ACC112 (cell line): Measurements from ENCODE around the gene HPS4.

ENCODE experiments used
- H2AFZ ChIP-seq: fragments of 200-600 bp; sonication (generic); one replicate; pipeline ENCODE4 v1.6.0; 2017; ENCODE audit warnings: antibody characterized with exemption, low read length; ENCODE audit not compliant: unreplicated experiment
- H3K27ac ChIP-seq: fragments of 200-600 bp; sonication (generic); 2 replicates; pipeline ENCODE4 v1.5.1; 2014; ENCODE audit warnings: low read depth, mild to moderate bottlenecking, antibody characterized with exemption, low read length, moderate library complexity
- H3K27me3 ChIP-seq: fragments of 200-600 bp; sonication (generic); 2 replicates; pipeline ENCODE4 v1.6.1; 2014; ENCODE audit warnings: mild to moderate bottlenecking, antibody characterized with exemption, low read length, moderate library complexity, mixed read lengths; ENCODE audit not compliant: insufficient read depth
- H3K36me3 ChIP-seq: fragments of 200-600 bp; sonication (generic); 2 replicates; pipeline ENCODE4 v1.6.1; 2016; ENCODE audit warnings: mild to moderate bottlenecking, antibody characterized with exemption, low read length, moderate library complexity, mixed read lengths; ENCODE audit not compliant: insufficient read depth
- H3K4me1 ChIP-seq: fragments of 200-600 bp; sonication (generic); one replicate; pipeline ENCODE4 v1.6.1; 2016; ENCODE audit warnings: low read length, mixed read lengths; ENCODE audit not compliant: insufficient read depth, unreplicated experiment, control insufficient read depth
- H3K4me3 ChIP-seq: fragments of 200-600 bp; sonication (generic); 2 replicates; pipeline ENCODE4 v1.5.1; 2014; ENCODE audit warnings: mild to moderate bottlenecking, low read depth, low read length
- H3K79me2 ChIP-seq: fragments of 200-600 bp; sonication (generic); one replicate; pipeline ENCODE4 v1.6.0; 2016; ENCODE audit warnings: low read length; ENCODE audit not compliant: control insufficient read depth, unreplicated experiment, insufficient read depth

Gene HPS4

GRCh38 chr22:26516503-26516902 lies 32.9 kb upstream of the HPS4 start:
- no peak overlapping the region for H2AFZ ChIP-seq
- H3K79me2 ChIP-seq, result peaks cover 16% of the 10 kb centered on the region
- H3K4me1 ChIP-seq, result peaks cover 13% of the 10 kb centered on the region
- no peak overlapping the region for H3K27ac ChIP-seq
- H3K36me3 ChIP-seq, result no peaks in the 10 kb centered on the region
- no peaks in the 10 kb centered on the region for H3K27me3 ChIP-seq
- no peak overlapping the region for H3K4me3 ChIP-seq

GRCh38 chr22:26515931-26516330 lies 32.3 kb upstream of the HPS4 start:
- H3K36me3 ChIP-seq, result no peaks in the 10 kb centered on the region
- no peak overlapping the region for H3K27ac ChIP-seq
- peaks cover 16% of the 10 kb centered on the region for H3K4me1 ChIP-seq
- no peak overlapping the region for H3K4me3 ChIP-seq
- no peak overlapping the region for H2AFZ ChIP-seq
- no peaks in the 10 kb centered on the region for H3K27me3 ChIP-seq
- H3K79me2 ChIP-seq, result peaks cover 21% of the 10 kb centered on the region

GRCh38 chr22:26514419-26515161 lies 31.0 kb upstream of the HPS4 start:
- Histone ChIP-seq H3K4me3 (no peak overlapping the region), H3K79me2 (peaks cover 28% of the 10 kb centered on the region), H3K4me1 (peaks cover 18% of the 10 kb centered on the region), H3K27me3 (no peaks in the 10 kb centered on the region), H3K27ac (no peak overlapping the region), H2AFZ (no peak overlapping the region), H3K36me3 (no peaks in the 10 kb centered on the region)

GRCh38 chr22:26513838-26514237 lies 30.3 kb upstream of the HPS4 start:
- Histone ChIP-seq H3K27ac (no peak overlapping the region), H3K27me3 (no peaks in the 10 kb centered on the region), H3K36me3 (no peaks in the 10 kb centered on the region), H3K79me2 (peaks cover 28% of the 10 kb centered on the region), H2AFZ (no peak overlapping the region), H3K4me1 (peaks cover 18% of the 10 kb centered on the region), H3K4me3 (peak overlapping the region; percentile 98)

- H3K27ac ChIP-seq, result peak within 1 kb of the TSS; percentile 50
- no peaks in the 10 kb centered on the region for H3K36me3 ChIP-seq
- peak within 1 kb of the TSS; percentile 97 for H2AFZ ChIP-seq
- peaks cover 28% of the 10 kb centered on the region for H3K79me2 ChIP-seq
- H3K4me3 ChIP-seq, result peak within 1 kb of the TSS; percentile 98
- H3K27me3 ChIP-seq, result no peaks in the 10 kb centered on the region
- peaks cover 18% of the 10 kb centered on the region for H3K4me1 ChIP-seq
Measured at GRCh38 chr22:26512149-26512793, 28.7 kb upstream of the HPS4 start, which contains the start of gene TFIP11. Gene TFIP11 (minus strand): TSS chr22:26512473. CDS start chr22:26510272, 2,201 bp downstream.

- no peak overlapping the region for H3K4me3 ChIP-seq
- H3K36me3 ChIP-seq, result no peaks in the 10 kb centered on the region
- no peaks in the 10 kb centered on the region for H3K27me3 ChIP-seq
- H3K79me2 ChIP-seq, result peaks cover 23% of the 10 kb centered on the region
- H3K27ac ChIP-seq, result no peak overlapping the region
- no peak overlapping the region for H2AFZ ChIP-seq
- peaks cover 10% of the 10 kb centered on the region for H3K4me1 ChIP-seq
Measured at GRCh38 chr22:26508148-26508547, 24.6 kb upstream of the HPS4 start.

- Histone ChIP-seq H3K4me1 (no peaks in the 10 kb centered on the region), H2AFZ (no peak overlapping the region), H3K4me3 (no peak overlapping the region), H3K27me3 (no peaks in the 10 kb centered on the region), H3K27ac (no peak overlapping the region), H3K79me2 (no peaks in the 10 kb centered on the region), H3K36me3 (peaks cover 11% of the 10 kb centered on the region)
Measured at GRCh38 chr22:26503758-26504157, 20.2 kb upstream of the HPS4 start.

- no peak overlapping the region for H2AFZ ChIP-seq
- no peak overlapping the region for H3K4me3 ChIP-seq
- no peaks in the 10 kb centered on the region for H3K4me1 ChIP-seq
- H3K79me2 ChIP-seq, result no peaks in the 10 kb centered on the region
- H3K27me3 ChIP-seq, result no peaks in the 10 kb centered on the region
- H3K27ac ChIP-seq, result no peak overlapping the region
- peaks cover 11% of the 10 kb centered on the region for H3K36me3 ChIP-seq
Measured at GRCh38 chr22:26502688-26503561, 19.3 kb upstream of the HPS4 start.

- H3K4me3 ChIP-seq, result no peak overlapping the region
- no peak overlapping the region for H3K27ac ChIP-seq
- peaks cover 11% of the 10 kb centered on the region for H3K36me3 ChIP-seq
- H3K79me2 ChIP-seq, result no peaks in the 10 kb centered on the region
- no peak overlapping the region for H2AFZ ChIP-seq
- no peaks in the 10 kb centered on the region for H3K4me1 ChIP-seq
- H3K27me3 ChIP-seq, result no peaks in the 10 kb centered on the region
Measured at GRCh38 chr22:26501996-26502395, 18.4 kb upstream of the HPS4 start.

- Histone ChIP-seq H2AFZ (no peak overlapping the region), H3K79me2 (no peaks in the 10 kb centered on the region), H3K4me1 (no peaks in the 10 kb centered on the region), H3K4me3 (no peak overlapping the region), H3K36me3 (peaks cover 11% of the 10 kb centered on the region), H3K27ac (no peak overlapping the region), H3K27me3 (no peaks in the 10 kb centered on the region)
Measured at GRCh38 chr22:26499188-26499703, 15.7 kb upstream of the HPS4 start.
